ENCODE measurements around the gene OCIAD1. TPM values are rescaled to one million over a fixed set of nuclear protein-coding genes. Genes with fewer than 3 reads are reported as not detected.

The OCIAD1 gene
- total and polyA plus RNA-seq, 2 of the 13 experiments (the other 11 are each of a cell fraction or from before 2014, with no cell fraction given) = 67.3 to 74.9 TPM

- DNase-seq (ENCODE audit: low spot score) = no peak
- intact Hi-C loops (cut with micrococcal nuclease; ENCODE audit: unreplicated experiment) = no loop called here
- Histone ChIP-seq H3K9me3 (ENCODE audit: low read length) (no peaks in the 10 kb centered on the region), H2AFZ (ENCODE audit: low read length) (no peak overlapping the region), H3K27ac (ENCODE audit: extremely low read length, insufficient read depth, low read length) (no peak overlapping the region), H3K4me3 (replicated peaks in 1 of 3; ENCODE audit: insufficient read depth in 1 of 3, low read depth in 2 of 3, low read length in 3 of 3) (no peak overlapping the region), H4K20me1 (ENCODE audit: insufficient read depth, low read length) (no peaks in the 10 kb centered on the region), H3K36me3 (replicated peaks in 1 of 2; ENCODE audit: control insufficient read depth in 1 of 2, insufficient read depth in 2 of 2, low read length in 2 of 2) (no peaks in the 10 kb centered on the region), H3K4me2 (ENCODE audit: low read depth, low read length) (no peak overlapping the region), H3K9ac (ENCODE audit: insufficient read depth, low read depth, low read length) (no peak overlapping the region), H3K4me1 (ENCODE audit: insufficient read depth, low read length) (peaks cover 2% of the 10 kb centered on the region), H3K79me2 (ENCODE audit: insufficient read depth, low read length) (peaks cover 16% of the 10 kb centered on the region), H3K27me3 (ENCODE audit: control insufficient read depth in 1 of 2, insufficient read depth in 2 of 2, low read length in 2 of 2) (peaks cover 0 to 7% of the 10 kb centered on the region in 2 experiments; a peak in 1 of 5 replicates)
- in situ Hi-C loops (cut with HindIII; ENCODE audit: extremely low pct_ligation_motif_present, low pct_unique_long_range_greater_than_20kb) = no loop called here
- no TSS peak for BruUV-seq (replicated peaks)
- TF ChIP-seq DZIP1 (CRISPR knock-in tag; IDR thresholded peaks at IDR 0.05) = no peak
- TF ChIP-seq ZNF317 (CRISPR knock-in tag; IDR thresholded peaks at IDR 0.05) = no peak
- TF ChIP-seq HNRNPLL (IDR thresholded peaks at IDR 0.05; ENCODE audit: low read depth, low read length, poor library complexity, severe bottlenecking) = no peak
- no peak for TF ChIP-seq ZNF382 (CRISPR knock-in tag; IDR thresholded peaks at IDR 0.05; ENCODE audit: borderline replicate concordance)
- TF ChIP-seq POLR2A (IDR thresholded peaks at IDR 0.05; ENCODE audit: insufficient read depth in 1 of 2, low read depth in 2 of 2, low read length in 2 of 2) = no peak
- no peak for TF ChIP-seq ZNF780A (CRISPR knock-in tag; IDR thresholded peaks at IDR 0.05)
- no peak for TF ChIP-seq ZNF709 (CRISPR knock-in tag; IDR thresholded peaks at IDR 0.05)
- no peak for TF ChIP-seq HOXA7 (CRISPR knock-in tag; IDR thresholded peaks at IDR 0.05)
- no peak for TF ChIP-seq HMGXB3 (CRISPR knock-in tag; IDR thresholded peaks at IDR 0.05; ENCODE audit: borderline replicate concordance)
- TF ChIP-seq ZNF557 (CRISPR knock-in tag; IDR thresholded peaks at IDR 0.05) = no peak
- TF ChIP-seq KLF16 (CRISPR knock-in tag; IDR thresholded peaks at IDR 0.05) = no peak
- CTCF ChIA-PET (ENCODE audit: low intra/inter-chr PET ratio, low total read pairs) = no interaction called here
- FAIRE-seq = no peak
- POLR2A ChIA-PET = no interaction called here
- 56% methylated on average over 4 of the region's 5 CpGs for WGBS (ENCODE audit: low lambda C conversion rate)
- ATAC-seq = no peak
Measured at GRCh38 chr4:48827622-48828021, 3.3 kb upstream of the OCIAD1 start.
